Fibroblast of lung (primary cell): ENCODE measurements around the gene GNA12.

Experiments used
- EZH2 ChIP-seq: IDR thresholded peaks from 2 replicates; pipeline ENCODE4 v1.5.1; 2012; ENCODE audit warnings: low read length, control low read depth, mild to moderate bottlenecking; ENCODE audit errors: missing control alignments
- TF ChIP-seq, protein P1 (sequence below), 2 donors: IDR thresholded peaks in 1 of 2; conservative IDR thresholded peaks in 1 of 2; 1 replicate in 1 of 2; 2 replicates in 1 of 2; pipeline ENCODE4 v1.5.1; 2011 to 2012; ENCODE audit warnings: low read length in 2 of 2, control low read depth in 1 of 2, inconsistent platforms in 1 of 2, low read depth in 1 of 2, mild to moderate bottlenecking in 1 of 2

DNA sequence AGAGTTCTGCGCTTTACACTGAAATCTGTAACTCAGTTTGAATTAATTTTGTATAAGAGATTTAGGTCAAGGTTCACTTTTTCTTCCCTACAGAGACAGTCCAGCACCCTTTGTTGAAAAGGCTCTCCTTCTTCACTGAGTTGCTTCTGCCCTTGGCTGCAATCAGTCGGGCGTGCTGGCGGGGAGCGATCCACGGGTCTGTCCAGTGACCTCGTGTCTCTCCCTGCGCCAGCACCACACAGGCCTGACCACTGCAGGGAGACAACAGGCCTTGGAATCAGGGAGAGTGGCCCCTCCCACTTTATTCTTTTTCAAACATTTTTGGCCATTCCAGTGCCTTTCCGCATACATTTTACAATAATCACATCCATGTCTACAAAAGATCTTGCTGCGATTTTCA lies 89.2 kb downstream of the GNA12 start:
- TF ChIP-seq, protein P1, sequence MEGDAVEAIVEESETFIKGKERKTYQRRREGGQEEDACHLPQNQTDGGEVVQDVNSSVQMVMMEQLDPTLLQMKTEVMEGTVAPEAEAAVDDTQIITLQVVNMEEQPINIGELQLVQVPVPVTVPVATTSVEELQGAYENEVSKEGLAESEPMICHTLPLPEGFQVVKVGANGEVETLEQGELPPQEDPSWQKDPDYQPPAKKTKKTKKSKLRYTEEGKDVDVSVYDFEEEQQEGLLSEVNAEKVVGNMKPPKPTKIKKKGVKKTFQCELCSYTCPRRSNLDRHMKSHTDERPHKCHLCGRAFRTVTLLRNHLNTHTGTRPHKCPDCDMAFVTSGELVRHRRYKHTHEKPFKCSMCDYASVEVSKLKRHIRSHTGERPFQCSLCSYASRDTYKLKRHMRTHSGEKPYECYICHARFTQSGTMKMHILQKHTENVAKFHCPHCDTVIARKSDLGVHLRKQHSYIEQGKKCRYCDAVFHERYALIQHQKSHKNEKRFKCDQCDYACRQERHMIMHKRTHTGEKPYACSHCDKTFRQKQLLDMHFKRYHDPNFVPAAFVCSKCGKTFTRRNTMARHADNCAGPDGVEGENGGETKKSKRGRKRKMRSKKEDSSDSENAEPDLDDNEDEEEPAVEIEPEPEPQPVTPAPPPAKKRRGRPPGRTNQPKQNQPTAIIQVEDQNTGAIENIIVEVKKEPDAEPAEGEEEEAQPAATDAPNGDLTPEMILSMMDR (conservative IDR thresholded peaks at IDR 0.05 in 1 of 2, IDR thresholded peaks at IDR 0.05 in 1 of 2; ENCODE audit: low read depth in 1 of 2, low read length in 2 of 2): no peak
- TF ChIP-seq EZH2: no peak
